HCT116 (cell line): Measurements from ENCODE around the gene ARL14.

Experiments
- CTCF ChIP-seq, 3 experiments: fragments of 200-600 bp in 1 of 3; sonication (generic) in 1 of 3; IDR thresholded peaks in 2 of 3; conservative IDR thresholded peaks in 1 of 3; 2 replicates each; pipeline ENCODE4 v1.5.1; 2012 to 2017; ENCODE audit warnings: low read depth in 2 of 3, low read length in 2 of 3, antibody characterized with exemption in 1 of 3, borderline replicate concordance in 1 of 3, control low read depth in 1 of 3, mild to moderate bottlenecking in 1 of 3, mixed read lengths in 1 of 3, mixed run types in 1 of 3, moderate library complexity in 1 of 3; ENCODE audit not compliant: insufficient read depth in 1 of 3
- EZH2 ChIP-seq: fragments of 200-600 bp; sonication (generic); IDR thresholded peaks from 2 replicates; pipeline ENCODE4 v1.6.1; 2017; ENCODE audit warnings: antibody characterized with exemption, mixed run types
- JUND ChIP-seq: IDR thresholded peaks from 2 replicates; pipeline ENCODE4 v1.6.1; 2012

GRCh38 chr3:160644491-160644890 is 32.5 kb upstream of the ARL14 start:
- no peak for TF ChIP-seq CTCF (IDR thresholded peaks at IDR 0.05 in 2 of 3, conservative IDR thresholded peaks at IDR 0.05 in 1 of 3; ENCODE audit: borderline replicate concordance in 1 of 3, insufficient read depth in 1 of 3, low read depth in 2 of 3, low read length in 2 of 3)
- TF ChIP-seq JUND, result no peak
- TF ChIP-seq EZH2, result no peak
